ENCODE data around the gene TLR5. TPM values are rescaled to one million over a fixed set of nuclear protein-coding genes. Genes with fewer than 3 reads are reported as not detected.

Gene TLR5
- total and polyA plus RNA-seq, 4 donors, result 3.0 to 5.3 (median 3.9) TPM

Other genes starting within 250 kb of the TLR5 start
- gene SUSD4, start 220.9 kb upstream of the TLR5 start, total RNA-seq, result 10 to 100 TPM; 20.2 to 38.4 TPM
- gene SUSD4, start 220.9 kb upstream of the TLR5 start, polyA plus RNA-seq (ENCODE audit: insufficient read length in 2 of 2), result 10 to 100 TPM; 47.1 to 54.4 TPM